Ishikawa (cell line): Measurements from ENCODE around the gene MAP3K20.

Experiments
- CEBPB ChIP-seq: IDR thresholded peaks from 2 replicates; pipeline ENCODE4 v1.6.1; 2012
- CREB1 ChIP-seq: IDR thresholded peaks from 2 replicates; pipeline ENCODE4 v1.6.1; 2012; ENCODE audit warnings: low read depth
- EGR1 ChIP-seq: IDR thresholded peaks from 2 replicates; pipeline ENCODE4 v1.6.1; 2012
- EP300 ChIP-seq: IDR thresholded peaks from 2 replicates; pipeline ENCODE4 v1.6.1; 2012; ENCODE audit warnings: borderline replicate concordance
- FOXM1 ChIP-seq: IDR thresholded peaks from 2 replicates; pipeline ENCODE4 v1.6.1; 2012; ENCODE audit warnings: low read depth, borderline replicate concordance
- MAX ChIP-seq: IDR thresholded peaks from 2 replicates; pipeline ENCODE4 v1.6.1; 2012
- NFIC ChIP-seq: IDR thresholded peaks from 2 replicates; pipeline ENCODE4 v1.6.1; 2012
- RAD21 ChIP-seq: IDR thresholded peaks from 2 replicates; pipeline ENCODE4 v1.6.1; 2012; ENCODE audit warnings: low read depth
- REST ChIP-seq: IDR thresholded peaks from 2 replicates; pipeline ENCODE4 v1.6.1; 2012; ENCODE audit warnings: low read depth, mild to moderate bottlenecking
- TAF1 ChIP-seq: IDR thresholded peaks from 2 replicates; pipeline ENCODE4 v1.6.1; 2012; ENCODE audit warnings: low read depth, mild to moderate bottlenecking
- TCF12 ChIP-seq: IDR thresholded peaks from 2 replicates; pipeline ENCODE4 v1.6.1; 2012; ENCODE audit warnings: low read depth
- TEAD4 ChIP-seq: IDR thresholded peaks from 2 replicates; pipeline ENCODE4 v1.6.1; 2012
- USF1 ChIP-seq: IDR thresholded peaks from 2 replicates; pipeline ENCODE4 v1.6.1; 2012
- YY1 ChIP-seq: IDR thresholded peaks from 2 replicates; pipeline ENCODE4 v1.6.1; 2012; ENCODE audit warnings: low read depth
- ZBTB7A ChIP-seq: IDR thresholded peaks from 2 replicates; pipeline ENCODE4 v1.6.1; 2012; ENCODE audit warnings: low read depth

The MAP3K20 gene

GRCh38 chr2:173145454-173145853 lies 69.8 kb downstream of the MAP3K20 start:
- TF ChIP-seq FOXM1 (no peak), EGR1 (no peak), CREB1 (no peak), NFIC (no peak), MAX (no peak), TEAD4 (no peak)

- TF ChIP-seq FOXM1 (no peak), TAF1 (no peak), RAD21 (no peak), CEBPB (no peak), EGR1 (no peak), MAX (no peak), REST (no peak), NFIC (no peak), YY1 (no peak), USF1 (no peak), CREB1 (no peak), ZBTB7A (no peak), TCF12 (no peak), TEAD4 (no peak), EP300 (no peak)
These were observed 70.9 kb downstream of the MAP3K20 start for GRCh38 chr2:173146590-173146989.

- TF ChIP-seq EGR1 (no peak), MAX (no peak), CEBPB (no peak), TEAD4 (no peak), YY1 (no peak), NFIC (no peak), RAD21 (no peak), REST (no peak)
These were observed 72.9 kb downstream of the MAP3K20 start for GRCh38 chr2:173148520-173148919.

GRCh38 chr2:173149491-173149890 lies 73.8 kb downstream of the MAP3K20 start:
- TF ChIP-seq TAF1 (no peak), EP300 (no peak), YY1 (no peak), RAD21 (no peak), ZBTB7A (no peak), USF1 (no peak), NFIC (no peak)

- TF ChIP-seq EP300 (no peak), NFIC (no peak), TAF1 (no peak), USF1 (no peak), REST (no peak), EGR1 (no peak), ZBTB7A (no peak), CEBPB (no peak), FOXM1 (no peak), TEAD4 (no peak), YY1 (no peak), TCF12 (no peak), RAD21 (no peak), CREB1 (no peak), MAX (no peak)
These were observed 74.4 kb downstream of the MAP3K20 start for GRCh38 chr2:173150087-173150486.
